Common myeloid progenitor, CD34-positive (primary cell): ENCODE data around the gene METRN.
A peak's percentile ranks its signal among the peaks of the same experiment; 100 is the strongest.

Experiments
- CTCF ChIA-PET: fragments of 350-600 bp; sonication (Branson Sonifier 250); formaldehyde crosslinking; loops from one replicate; lab custom pipeline; 2021; ENCODE audit warnings: antibody characterized with exemption; lab: Charles Lee
- POLR2A ChIA-PET: fragments of 350-600 bp; sonication (Branson Sonifier 250); formaldehyde crosslinking; loops from one replicate; lab custom pipeline; 2021; ENCODE audit warnings: antibody characterized with exemption; lab: Charles Lee
- DNase-seq, 3 donors: peaks; one replicate each; pipeline versions ENCODE4 v3.0.0 to v3.0.0-alpha.2; 2013
- H3K27ac ChIP-seq, 2 experiments: 1 replicate in 1 of 2; 2 replicates in 1 of 2; pipeline ENCODE4 v1.7.0; 2013; ENCODE audit warnings: inconsistent platforms in 2 of 2, low read length in 2 of 2, mild to moderate bottlenecking in 2 of 2, low read depth in 1 of 2, moderate library complexity in 1 of 2; ENCODE audit not compliant: severe bottlenecking in 2 of 2, insufficient read depth in 1 of 2, poor library complexity in 1 of 2
- H3K27me3 ChIP-seq, 5 experiments: replicated peaks in 2 of 5; 1 replicate in 3 of 5; 2 replicates in 2 of 5; pipeline versions ENCODE4 v1.6.1 to v1.7.0; 2013; ENCODE audit warnings: low read length in 4 of 5, mild to moderate bottlenecking in 2 of 5, moderate library complexity in 2 of 5, inconsistent platforms in 1 of 5; ENCODE audit not compliant: insufficient read depth in 5 of 5, control insufficient read depth in 4 of 5
- H3K36me3 ChIP-seq, 4 experiments: 1 replicate in 2 of 4; 2 replicates in 2 of 4; pipeline versions ENCODE4 v1.6.1 to v1.7.0; 2013; ENCODE audit warnings: low read length in 3 of 4, control low read depth in 1 of 4, mild to moderate bottlenecking in 1 of 4; ENCODE audit not compliant: control insufficient read depth in 4 of 4, insufficient read depth in 4 of 4
- H3K4me1 ChIP-seq, 4 experiments: 1 replicate in 3 of 4; 2 replicates in 1 of 4; pipeline versions ENCODE4 v1.6.1 to v1.7.1; 2013; ENCODE audit warnings: low read length in 3 of 4, mild to moderate bottlenecking in 3 of 4, control low read depth in 1 of 4, inconsistent platforms in 1 of 4, moderate library complexity in 1 of 4; ENCODE audit not compliant: control insufficient read depth in 4 of 4, insufficient read depth in 4 of 4; ENCODE audit errors: control extremely low read depth in 1 of 4
- H3K4me3 ChIP-seq, 7 experiments: 1 replicate in 4 of 7; 2 replicates in 3 of 7; pipeline versions ENCODE4 v1.5.1 to v1.7.0; 2013; ENCODE audit warnings: mild to moderate bottlenecking in 7 of 7, low read length in 6 of 7, moderate library complexity in 6 of 7, inconsistent platforms in 2 of 7, low read depth in 2 of 7, control low read depth in 1 of 7; ENCODE audit not compliant: insufficient read depth in 4 of 7, control insufficient read depth in 1 of 7; ENCODE audit errors: extremely low read depth in 1 of 7
- H3K9me3 ChIP-seq, 5 experiments: 1 replicate in 4 of 5; 2 replicates in 1 of 5; pipeline versions ENCODE4 v1.6.1 to v1.7.1; 2013; ENCODE audit warnings: low read length in 4 of 5, mild to moderate bottlenecking in 2 of 5, inconsistent platforms in 1 of 5, low read depth in 1 of 5, moderate library complexity in 1 of 5; ENCODE audit not compliant: control insufficient read depth in 4 of 5, insufficient read depth in 2 of 5; ENCODE audit errors: control extremely low read depth in 1 of 5
- WGBS: methylation state at CpG from one replicate; pipeline ENCODE4 v1.1.5; 2013; ENCODE audit not compliant: insufficient coverage; 5-methylcytosine and 5-hydroxymethylcytosine counted together

Gene METRN

DNA sequence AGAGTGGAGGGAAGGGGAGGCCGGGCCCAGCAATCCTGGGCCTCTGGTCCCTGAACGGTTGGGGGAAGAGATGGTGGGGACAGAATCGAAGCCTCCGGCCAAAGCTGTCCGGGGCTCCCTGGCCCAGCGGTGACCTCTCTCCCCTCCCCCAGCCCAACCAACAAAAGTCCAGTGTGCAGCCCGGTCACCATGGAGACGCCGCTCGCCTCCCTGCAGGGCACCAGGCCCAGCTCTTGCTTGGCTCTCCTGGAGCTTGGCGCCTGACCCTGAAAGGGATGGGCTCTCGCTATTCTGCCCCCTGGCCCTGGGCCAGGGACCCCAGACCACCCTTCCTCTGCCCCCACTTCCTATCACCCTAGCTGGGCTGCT lies 1.3 kb downstream of the METRN start:
- Histone ChIP-seq H3K4me1 (peaks cover 0 to 48% (median 44%) of the 10 kb centered on the region in 4 experiments), H3K4me3 (no peak overlapping the region), H3K27ac (no peak overlapping the region), H3K27me3 (peaks cover 0 to 43% (median 7%) of the 10 kb centered on the region in 5 experiments), H3K9me3 (no peaks in the 10 kb centered on the region), H3K36me3 (no peaks in the 10 kb centered on the region)
- 42% methylated on average over 7 of the region's 12 CpGs for WGBS
- ChIA-PET POLR2A (interaction anchor here (1.3 kb wide), 1 partner anchor 10 kb away, joined by 4 read pairs; the partner anchor contains the start of gene CCDC78), CTCF (interaction anchor here (0.7 to 3.4 kb wide), 8 partner anchors 10 to 72 kb away, joined by 3 to 17 read pairs (median 6); partner anchors contain the start of genes CCDC78, CHTF18, CIAO3 and RPUSD1)
- DNase-seq = no peak

DNA sequence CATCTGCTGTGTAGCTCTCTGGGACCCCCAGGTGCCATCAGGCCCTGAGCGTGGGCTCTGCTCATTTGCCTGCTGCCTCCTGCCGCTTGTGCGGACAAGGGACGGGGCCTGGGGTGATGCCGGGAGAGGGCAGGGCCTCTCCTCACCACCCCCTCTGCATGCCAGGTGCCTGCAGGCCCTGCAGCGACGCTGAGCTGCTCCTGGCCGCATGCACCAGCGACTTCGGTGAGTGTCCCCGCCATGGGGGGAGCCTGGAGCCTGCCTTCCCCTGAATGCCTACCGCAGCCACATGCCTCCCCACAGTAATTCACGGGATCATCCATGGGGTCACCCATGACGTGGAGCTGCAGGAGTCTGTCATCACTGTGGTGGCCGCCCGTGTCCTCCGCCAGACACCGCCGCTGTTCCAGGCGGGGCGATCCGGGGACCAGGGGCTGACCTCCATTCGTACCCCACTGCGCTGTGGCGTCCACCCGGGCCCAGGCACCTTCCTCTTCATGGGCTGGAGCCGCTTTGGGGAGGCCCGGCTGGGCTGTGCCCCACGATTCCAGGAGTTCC lies 1.9 kb downstream of the METRN start:
- Histone ChIP-seq H3K27ac (no peak overlapping the region), H3K36me3 (no peaks in the 10 kb centered on the region), H3K4me1 (peaks cover 0 to 54% (median 50%) of the 10 kb centered on the region in 4 experiments), H3K9me3 (no peaks in the 10 kb centered on the region), H3K27me3 (peaks cover 0 to 42% (median 7%) of the 10 kb centered on the region in 5 experiments), H3K4me3 (no peak overlapping the region)
- CTCF ChIA-PET = interaction anchor here (1.0 to 3.4 kb wide), 9 partner anchors 9 to 71 kb away, joined by 3 to 17 read pairs (median 5); partner anchors contain the start of genes CCDC78, CHTF18, CIAO3 and RPUSD1
- no peak for DNase-seq
- POLR2A ChIA-PET = interaction anchor here (1.3 kb wide), 1 partner anchor 9 kb away, joined by 4 read pairs; the partner anchor contains the start of gene CCDC78
- 95% methylated on average over 22 of the region's 29 CpGs for WGBS

- Histone ChIP-seq H3K27me3 (peaks cover 0 to 39% (median 6%) of the 10 kb centered on the region in 5 experiments), H3K4me3 (no peak overlapping the region), H3K4me1 (peaks cover 0 to 59% (median 51%) of the 10 kb centered on the region in 4 experiments), H3K9me3 (no peaks in the 10 kb centered on the region), H3K36me3 (peaks cover 0 to 3% (median 0%) of the 10 kb centered on the region in 4 experiments), H3K27ac (no peak overlapping the region)
- WGBS = 85% methylated on average over 27 of the region's 32 CpGs
- DNase-seq = no peak
- CTCF ChIA-PET = interaction anchor here (1.0 to 3.4 kb wide), 6 partner anchors 8 to 67 kb away, joined by 3 to 17 read pairs (median 4); partner anchors contain the start of genes CCDC78 and CIAO3
- POLR2A ChIA-PET = no interaction called here
These were observed 2.7 kb downstream of the METRN start for GRCh38 chr16:717450-718245.

DNA sequence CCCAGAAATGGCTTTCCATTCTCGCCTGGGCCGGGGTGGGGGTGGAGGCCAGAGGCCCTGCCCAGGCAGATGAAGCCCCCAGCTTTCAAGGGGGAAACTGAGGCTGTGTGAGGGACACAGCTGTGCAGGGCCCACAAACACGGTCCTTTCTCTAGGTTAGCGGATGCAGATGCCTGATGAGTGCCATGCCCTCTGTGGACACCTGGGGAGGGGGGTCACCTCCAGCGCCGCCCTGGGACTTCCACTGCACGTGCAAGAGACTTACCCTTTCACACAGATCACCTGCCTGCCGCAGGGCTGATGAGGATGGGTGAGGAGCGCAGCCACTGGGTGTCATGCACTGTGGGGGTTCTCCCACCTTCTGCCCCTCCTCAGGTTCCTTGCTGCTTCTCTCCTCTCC lies 3.5 kb downstream of the METRN start:
- POLR2A ChIA-PET = no interaction called here
- CTCF ChIA-PET = interaction anchor here (1.8 to 3.4 kb wide), 2 partner anchors 26 to 30 kb away, joined by 5 to 15 read pairs; no protein-coding TSS in a partner anchor
- H3K36me3 ChIP-seq = peaks cover 0 to 6% (median 0%) of the 10 kb centered on the region in 4 experiments
- H3K9me3 ChIP-seq = no peaks in the 10 kb centered on the region
- H3K4me3 ChIP-seq = no peak overlapping the region
- DNase-seq = no peak
- no peak overlapping the region for H3K27ac ChIP-seq
- peaks cover 0 to 59% (median 51%) of the 10 kb centered on the region in 4 experiments for H3K4me1 ChIP-seq
- H3K27me3 ChIP-seq = peaks cover 0 to 37% (median 6%) of the 10 kb centered on the region in 5 experiments
- WGBS = 93% methylated on average over 9 of the region's 9 CpGs

- 92% methylated on average over 6 of the region's 6 CpGs for WGBS
- no peak overlapping the region for H3K27ac ChIP-seq
- DNase-seq = no peak
- POLR2A ChIA-PET = interaction anchor here (0.6 kb wide), 1 partner anchor 321 kb away, joined by 5 read pairs; no protein-coding TSS in a partner anchor
- peaks cover 0 to 32% (median 6%) of the 10 kb centered on the region in 5 experiments for H3K27me3 ChIP-seq
- no peaks in the 10 kb centered on the region for H3K9me3 ChIP-seq
- H3K4me1 ChIP-seq = peaks cover 0 to 59% (median 50%) of the 10 kb centered on the region in 4 experiments
- CTCF ChIA-PET = interaction anchor here (0.9 to 4.3 kb wide), 7 partner anchors 8 to 69 kb away, joined by 3 to 23 read pairs (median 4); partner anchors contain the start of genes CHTF18 and RPUSD1
- H3K4me3 ChIP-seq = no peak overlapping the region
- peaks cover 0 to 6% (median 0%) of the 10 kb centered on the region in 4 experiments for H3K36me3 ChIP-seq
These were observed 4.0 kb downstream of the METRN start for GRCh38 chr16:718922-719321.

GRCh38 chr16:719815-720446 lies 5.0 kb downstream of the METRN start:
- Histone ChIP-seq H3K4me3 (peak overlapping the region; percentile 52 to 83 (median 76)), H3K9me3 (no peaks in the 10 kb centered on the region), H3K36me3 (peaks cover 0 to 6% (median 0%) of the 10 kb centered on the region in 4 experiments), H3K27ac (peak overlapping the region in 1 of 2 experiments; percentile 49), H3K4me1 (peaks cover 0 to 55% (median 41%) of the 10 kb centered on the region in 4 experiments), H3K27me3 (peaks cover 0 to 26% (median 6%) of the 10 kb centered on the region in 5 experiments)
- POLR2A ChIA-PET = interaction anchor here (0.6 kb wide), 1 partner anchor 322 kb away, joined by 5 read pairs; no protein-coding TSS in a partner anchor
- 17% methylated on average over 12 of the region's 16 CpGs for WGBS
- CTCF ChIA-PET = interaction anchor here (0.9 to 4.3 kb wide), 10 partner anchors 9 to 68 kb away, joined by 3 to 23 read pairs (median 4); partner anchors contain the start of genes CHTF18 and RPUSD1
- peak in 1 of 3 donors; percentile 41 for DNase-seq
